Testis (tissue), 3 donors: Measurements from ENCODE around the gene NTM. TPM values are rescaled to one million over a fixed set of nuclear protein-coding genes. Genes with fewer than 3 reads are reported as not detected.

Experiments
- DNase-seq: peaks from one replicate; pipeline ENCODE4 v3.0.0-alpha.2; 2019
- H3K27ac ChIP-seq, 2 donors: fragments of 200-600 bp; sonication (generic); one replicate each; pipeline ENCODE4 v1.5.1; 2019
- H3K27me3 ChIP-seq: fragments of 200-600 bp; sonication (generic); one replicate; pipeline ENCODE4 v1.5.1; 2019
- H3K36me3 ChIP-seq: fragments of 200-600 bp; sonication (generic); one replicate; pipeline ENCODE4 v1.5.1; 2017; ENCODE audit warnings: low read depth; ENCODE audit errors: missing control alignments
- H3K4me1 ChIP-seq: fragments of 200-600 bp; sonication (generic); one replicate; pipeline ENCODE4 v1.5.1; 2019
- H3K4me3 ChIP-seq, 2 donors: fragments of 200-600 bp; sonication (generic); one replicate each; pipeline ENCODE4 v1.5.1; 2017 to 2019
- H3K9me3 ChIP-seq: fragments of 200-600 bp; sonication (generic); one replicate; pipeline ENCODE4 v1.5.1; 2017
- CTCF ChIP-seq, 3 experiments: fragments of 450-650 bp in 2 of 3; fragments of 200-600 bp in 1 of 3; sonication (generic) in 1 of 3; IDR thresholded peaks; one replicate each; pipeline ENCODE4 v1.5.1; 2016 to 2019; ENCODE audit warnings: antibody characterized with exemption in 3 of 3, mild to moderate bottlenecking in 2 of 3, moderate library complexity in 1 of 3
- POLR2A ChIP-seq: fragments of 450-650 bp; IDR thresholded peaks from one replicate; pipeline ENCODE4 v1.6.1; 2017; ENCODE audit warnings: antibody characterized with exemption, mild to moderate bottlenecking, moderate library complexity
- WGBS, 2 donors: methylation state at CpG; one replicate each; pipeline ENCODE4 v1.1.5; 2018; 5-methylcytosine and 5-hydroxymethylcytosine counted together
- intact Hi-C: fragments of 100-400 bp; cut with DNase I; formaldehyde crosslinking; loops from one replicate; pipeline ENCODE4 v1.15.1; 2023; ENCODE audit warnings: low total_unique reads
- polyA plus RNA-seq: library from polyadenylated mRNA; stranded (reverse); fragments of 350-450 nt; fragmentation: Illumina TruSeq; extraction: RNeasy Lipid Tissue Mini Kit (QIAGEN cat#74804); gene quantifications from one replicate; pipeline ENCODE4 v1.2.3, GENCODE V29; 2014; ENCODE audit warnings: low read depth, low replicate concordance; ENCODE audit not compliant: insufficient read depth
- total RNA-seq, 2 donors: library from RNA; depleted of rRNA; stranded (reverse); fragments of >200 nt; gene quantifications; one replicate each; pipeline ENCODE4 v1.2.3, GENCODE V29; 2016

The NTM gene
- total and polyA plus RNA-seq, 3 donors from 2014 or later = 1.7 to 4.5 (median 1.8) TPM

GRCh38 chr11:131823772-131824171 lies 453.4 kb downstream of the NTM start:
- TF ChIP-seq CTCF (IDR thresholded peaks at IDR 0.05) (no peak), POLR2A (no peak)
- no peaks in the 10 kb centered on the region for H3K9me3 ChIP-seq
- H3K27ac ChIP-seq = no peak overlapping the region
- H3K4me3 ChIP-seq = no peak overlapping the region
- WGBS, 2 donors = 56 to 67% methylated on average over 2 of the region's 2 CpGs
- no peaks in the 10 kb centered on the region for H3K4me1 ChIP-seq
- DNase-seq = no peak
- H3K36me3 ChIP-seq = no peaks in the 10 kb centered on the region
- intact Hi-C loops = no loop called here
- no peaks in the 10 kb centered on the region for H3K27me3 ChIP-seq

DNA sequence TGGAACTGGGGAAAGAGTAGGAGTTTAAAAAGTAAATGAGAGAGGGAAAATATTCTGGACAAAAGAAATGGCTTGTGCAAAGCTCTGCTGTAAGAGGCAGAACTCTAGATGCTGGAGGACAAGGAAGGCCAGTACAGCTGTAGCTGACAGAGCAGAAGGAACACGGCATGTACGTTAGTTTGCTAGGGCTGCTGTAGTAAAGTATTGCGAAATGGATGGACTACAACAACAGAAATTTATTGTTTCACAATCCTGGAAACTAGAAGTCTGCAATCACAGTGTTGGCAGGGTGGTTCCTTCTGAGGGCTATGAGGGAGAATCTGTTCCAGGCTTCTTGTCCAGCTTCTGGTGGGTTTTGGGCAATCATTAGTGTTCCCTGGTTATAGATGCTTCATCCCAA lies 454.4 kb downstream of the NTM start:
- intact Hi-C loops = no loop called here
- no peaks in the 10 kb centered on the region for H3K9me3 ChIP-seq
- no peak overlapping the region for H3K27ac ChIP-seq
- H3K36me3 ChIP-seq = no peaks in the 10 kb centered on the region
- TF ChIP-seq CTCF (IDR thresholded peaks at IDR 0.05) (no peak), POLR2A (no peak)
- H3K27me3 ChIP-seq = no peaks in the 10 kb centered on the region
- H3K4me3 ChIP-seq = no peak overlapping the region
- 86 to 91% methylated on average over 3 of the region's 3 CpGs for WGBS, 2 donors
- no peak for DNase-seq
- no peaks in the 10 kb centered on the region for H3K4me1 ChIP-seq

GRCh38 chr11:131827430-131827829 lies 457.0 kb downstream of the NTM start:
- Histone ChIP-seq H3K4me3 (no peak overlapping the region), H3K36me3 (no peaks in the 10 kb centered on the region), H3K4me1 (no peaks in the 10 kb centered on the region), H3K27ac (no peak overlapping the region), H3K27me3 (no peaks in the 10 kb centered on the region), H3K9me3 (no peaks in the 10 kb centered on the region)
- DNase-seq = no peak
- 90 to 96% methylated on average over 1 of the region's 1 CpG for WGBS, 2 donors
- intact Hi-C loops = no loop called here
- no peak for TF ChIP-seq POLR2A
- no peak for TF ChIP-seq CTCF (IDR thresholded peaks at IDR 0.05)

GRCh38 chr11:131829725-131830124 lies 459.3 kb downstream of the NTM start:
- H3K4me3 ChIP-seq = no peak overlapping the region
- TF ChIP-seq CTCF (IDR thresholded peaks at IDR 0.05) (no peak), POLR2A (no peak)
- intact Hi-C loops = no loop called here

DNA sequence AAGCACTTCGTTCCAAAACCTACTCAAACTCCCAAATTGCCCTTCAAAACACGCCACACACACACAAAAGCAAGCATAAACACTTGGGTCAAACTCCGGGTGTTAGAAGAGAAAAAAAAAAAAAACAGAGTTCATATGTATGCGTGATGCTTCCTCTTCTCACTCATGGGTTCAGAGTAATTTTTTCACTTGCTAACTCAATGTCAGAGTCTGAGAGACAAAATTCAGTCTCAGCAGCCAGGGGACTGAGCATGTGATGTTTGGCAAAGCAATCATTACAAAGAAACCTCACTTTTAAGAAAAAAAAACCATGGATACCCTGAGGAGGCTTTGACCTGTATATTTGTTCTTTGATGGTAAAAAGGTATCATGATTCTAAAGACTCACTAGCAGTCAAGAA lies 461.7 kb downstream of the NTM start:
- no peaks in the 10 kb centered on the region for H3K36me3 ChIP-seq
- intact Hi-C loops = no loop called here
- TF ChIP-seq POLR2A (no peak), CTCF (IDR thresholded peaks at IDR 0.05) (no peak)
- 79 to 92% methylated on average over 4 of the region's 4 CpGs for WGBS, 2 donors
- H3K9me3 ChIP-seq = no peaks in the 10 kb centered on the region
- H3K27me3 ChIP-seq = no peaks in the 10 kb centered on the region
- H3K4me1 ChIP-seq = no peaks in the 10 kb centered on the region
- H3K4me3 ChIP-seq = no peak overlapping the region
- DNase-seq = no peak
- no peak overlapping the region for H3K27ac ChIP-seq

More at GRCh38 chr11:131829725-131830124, 459.3 kb downstream of the NTM start:
- no peak overlapping the region for H3K27ac ChIP-seq
- no peak for DNase-seq
- no peaks in the 10 kb centered on the region for H3K36me3 ChIP-seq
- H3K4me1 ChIP-seq = no peaks in the 10 kb centered on the region
- no peaks in the 10 kb centered on the region for H3K27me3 ChIP-seq
- H3K9me3 ChIP-seq = no peaks in the 10 kb centered on the region
- WGBS, 2 donors = 80 to 90% methylated on average over 1 of the region's 1 CpG
